ENCODE results near the gene STAT3.

STAT3 gene

DNA sequence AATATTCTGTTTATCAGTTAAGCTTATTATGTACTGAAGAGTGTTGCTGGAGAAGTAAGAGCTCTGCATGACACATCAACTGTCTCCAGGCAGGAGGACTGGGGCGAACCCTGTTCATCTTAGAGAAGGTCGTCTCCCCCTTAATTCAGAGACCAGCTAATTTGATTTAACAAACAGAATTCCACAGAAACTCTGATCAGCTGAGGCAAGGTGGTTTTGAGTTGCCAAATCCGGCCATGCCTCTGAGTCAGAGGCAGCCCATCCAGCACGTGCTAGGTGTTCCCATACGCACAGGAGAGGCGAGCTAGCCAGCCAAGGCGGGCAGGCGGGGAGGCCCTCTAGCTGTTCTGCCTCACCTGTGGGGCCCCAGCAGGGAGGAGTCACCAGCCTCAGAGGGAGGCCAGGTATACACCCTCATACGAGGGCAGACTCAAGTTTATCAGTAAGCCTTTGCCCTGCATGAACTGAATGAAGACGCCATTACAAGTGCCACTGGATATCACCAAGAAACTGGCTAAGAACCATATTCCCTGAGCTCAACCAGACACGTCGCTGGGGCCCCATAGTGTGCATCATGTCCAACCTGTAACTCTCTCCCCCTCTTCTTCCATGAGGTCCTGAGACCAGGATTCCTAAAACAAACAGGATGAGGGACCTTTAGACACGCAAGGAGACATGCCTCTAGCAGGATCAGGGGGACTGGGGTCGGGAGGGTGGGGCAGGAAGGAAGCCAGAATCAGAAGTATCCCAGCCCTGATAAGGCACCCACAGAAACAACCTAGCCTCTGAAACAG is 74.3 kb downstream of the STAT3 start:
- no peaks in the 10 kb centered on the region for H3K27me3 ChIP-seq (ENCODE audit: low read length)
- H3K4me2 ChIP-seq (ENCODE audit: low read depth, low read length, poor library complexity, severe bottlenecking), result no peak overlapping the region
- H2AFZ ChIP-seq (ENCODE audit: low read depth, low read length, severe bottlenecking), result no peak overlapping the region
- no peaks in the 10 kb centered on the region for H3K9me3 ChIP-seq (ENCODE audit: insufficient read depth, low read length)
- H3F3A ChIP-seq (ENCODE audit: insufficient read depth), result no peaks in the 10 kb centered on the region
- no peak overlapping the region for H3K9ac ChIP-seq (ENCODE audit: low read length)
- H3K4me3 ChIP-seq (ENCODE audit: insufficient read depth, low read length, poor library complexity, severe bottlenecking), result no peak overlapping the region
- no peak overlapping the region for H3K27ac ChIP-seq (ENCODE audit: low read depth, low read length)
- no peaks in the 10 kb centered on the region for H4K20me1 ChIP-seq (ENCODE audit: low read depth, low read length)
- no peaks in the 10 kb centered on the region for H3K79me2 ChIP-seq (ENCODE audit: insufficient read depth, low read length)
- H3K9me2 ChIP-seq (replicated peaks; ENCODE audit: insufficient read depth, low read length), result no peaks in the 10 kb centered on the region
- no peak for TF ChIP-seq EZH2phosphoT487 (conservative IDR thresholded peaks at IDR 0.05; ENCODE audit: low read length)
- TF ChIP-seq, protein P1, sequence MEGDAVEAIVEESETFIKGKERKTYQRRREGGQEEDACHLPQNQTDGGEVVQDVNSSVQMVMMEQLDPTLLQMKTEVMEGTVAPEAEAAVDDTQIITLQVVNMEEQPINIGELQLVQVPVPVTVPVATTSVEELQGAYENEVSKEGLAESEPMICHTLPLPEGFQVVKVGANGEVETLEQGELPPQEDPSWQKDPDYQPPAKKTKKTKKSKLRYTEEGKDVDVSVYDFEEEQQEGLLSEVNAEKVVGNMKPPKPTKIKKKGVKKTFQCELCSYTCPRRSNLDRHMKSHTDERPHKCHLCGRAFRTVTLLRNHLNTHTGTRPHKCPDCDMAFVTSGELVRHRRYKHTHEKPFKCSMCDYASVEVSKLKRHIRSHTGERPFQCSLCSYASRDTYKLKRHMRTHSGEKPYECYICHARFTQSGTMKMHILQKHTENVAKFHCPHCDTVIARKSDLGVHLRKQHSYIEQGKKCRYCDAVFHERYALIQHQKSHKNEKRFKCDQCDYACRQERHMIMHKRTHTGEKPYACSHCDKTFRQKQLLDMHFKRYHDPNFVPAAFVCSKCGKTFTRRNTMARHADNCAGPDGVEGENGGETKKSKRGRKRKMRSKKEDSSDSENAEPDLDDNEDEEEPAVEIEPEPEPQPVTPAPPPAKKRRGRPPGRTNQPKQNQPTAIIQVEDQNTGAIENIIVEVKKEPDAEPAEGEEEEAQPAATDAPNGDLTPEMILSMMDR (IDR thresholded peaks at IDR 0.05; ENCODE audit: insufficient read depth, low read length, poor library complexity, severe bottlenecking), result no peak
- no peaks in the 10 kb centered on the region for H3K36me3 ChIP-seq (ENCODE audit: low read length)

DNA sequence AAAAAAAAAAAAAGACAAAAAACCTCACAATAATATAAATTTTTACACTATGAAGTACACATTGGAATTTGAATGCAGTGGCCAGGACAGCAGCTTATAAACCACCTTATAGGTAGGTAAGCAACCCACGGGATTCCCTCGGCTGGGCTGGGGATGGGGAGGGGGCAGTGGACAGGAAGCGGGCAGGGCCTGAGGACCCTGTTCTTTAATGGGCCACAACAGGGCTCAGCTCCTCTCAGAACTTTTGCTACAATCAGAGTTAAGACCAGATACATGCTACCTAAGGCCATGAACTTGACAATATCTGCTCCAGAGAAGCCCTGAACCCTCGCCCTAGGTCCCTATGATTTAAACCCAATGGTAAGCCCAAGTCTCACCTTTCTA is 74.9 kb downstream of the STAT3 start:
- H3K79me2 ChIP-seq (ENCODE audit: insufficient read depth, low read length), result no peaks in the 10 kb centered on the region
- no peaks in the 10 kb centered on the region for H3F3A ChIP-seq (ENCODE audit: insufficient read depth)
- no peak overlapping the region for H3K4me2 ChIP-seq (ENCODE audit: low read depth, low read length, poor library complexity, severe bottlenecking)
- H4K20me1 ChIP-seq (ENCODE audit: low read depth, low read length), result no peaks in the 10 kb centered on the region
- no peak for TF ChIP-seq EZH2phosphoT487 (conservative IDR thresholded peaks at IDR 0.05; ENCODE audit: low read length)
- TF ChIP-seq, protein P1 (IDR thresholded peaks at IDR 0.05; ENCODE audit: insufficient read depth, low read length, poor library complexity, severe bottlenecking), result no peak
- no peak overlapping the region for H3K27ac ChIP-seq (ENCODE audit: low read depth, low read length)
- H3K27me3 ChIP-seq (ENCODE audit: low read length), result no peaks in the 10 kb centered on the region
- no peak overlapping the region for H2AFZ ChIP-seq (ENCODE audit: low read depth, low read length, severe bottlenecking)
- no peak overlapping the region for H3K4me3 ChIP-seq (ENCODE audit: insufficient read depth, low read length, poor library complexity, severe bottlenecking)
- no peaks in the 10 kb centered on the region for H3K9me3 ChIP-seq (ENCODE audit: insufficient read depth, low read length)
- H3K36me3 ChIP-seq (ENCODE audit: low read length), result no peaks in the 10 kb centered on the region
- H3K9ac ChIP-seq (ENCODE audit: low read length), result no peak overlapping the region
- no peaks in the 10 kb centered on the region for H3K9me2 ChIP-seq (replicated peaks; ENCODE audit: insufficient read depth, low read length)

DNA sequence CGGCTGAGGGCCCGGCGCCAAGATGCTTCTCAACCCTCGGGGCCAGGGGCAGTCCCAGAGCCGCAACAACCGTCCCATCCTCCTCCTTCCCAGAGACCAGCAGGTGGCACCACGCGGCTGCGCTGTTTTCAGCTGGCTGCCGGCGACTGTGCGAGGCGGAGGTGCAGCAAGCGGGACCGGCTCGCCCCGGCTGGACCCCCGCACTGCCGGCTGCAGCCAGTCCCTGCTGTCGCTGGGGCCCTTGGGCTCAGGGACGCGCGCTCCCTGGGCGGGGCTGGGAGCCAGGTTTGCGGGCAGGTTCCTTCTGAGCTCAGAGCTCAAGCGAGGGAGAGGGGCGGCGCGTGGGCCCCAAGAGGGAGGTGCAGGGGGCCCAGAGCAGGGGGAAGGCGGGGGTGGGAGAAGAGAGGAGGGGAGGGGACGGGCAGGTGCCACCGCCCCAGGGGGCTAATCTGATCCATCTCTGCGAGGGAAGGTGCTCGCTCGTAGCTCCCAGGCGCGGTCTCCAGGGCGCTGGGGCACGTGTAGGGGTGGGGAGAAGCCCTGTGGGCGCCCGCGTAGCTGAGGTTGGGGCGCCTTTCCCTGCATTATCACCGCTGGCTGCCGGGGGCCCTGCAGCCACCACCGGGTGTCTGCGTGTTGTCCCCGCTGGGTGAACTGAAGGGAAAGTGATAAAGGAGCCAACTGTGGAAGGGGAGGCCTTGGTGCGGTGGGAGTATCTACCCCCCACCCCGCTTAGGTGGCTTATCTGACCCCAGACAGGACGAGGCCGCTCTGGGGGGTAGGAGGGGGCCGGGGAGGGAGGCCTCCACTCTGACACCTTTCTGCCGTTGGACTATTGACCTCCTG is 75.7 kb downstream of the STAT3 start:
- Histone ChIP-seq H3K27me3 (ENCODE audit: low read length) (no peaks in the 10 kb centered on the region), H3K9ac (ENCODE audit: low read length) (peak overlapping the region; percentile 38; the same call in 1 of the 2 replicates), H3K36me3 (ENCODE audit: low read length) (no peaks in the 10 kb centered on the region), H3F3A (ENCODE audit: insufficient read depth) (no peaks in the 10 kb centered on the region), H3K9me3 (ENCODE audit: insufficient read depth, low read length) (no peaks in the 10 kb centered on the region), H3K4me2 (ENCODE audit: low read depth, low read length, poor library complexity, severe bottlenecking) (peak overlapping the region; percentile 56), H3K79me2 (ENCODE audit: insufficient read depth, low read length) (no peaks in the 10 kb centered on the region), H2AFZ (ENCODE audit: low read depth, low read length, severe bottlenecking) (peak overlapping the region; percentile 55), H3K9me2 (replicated peaks; ENCODE audit: insufficient read depth, low read length) (no peaks in the 10 kb centered on the region), H3K4me3 (ENCODE audit: insufficient read depth, low read length, poor library complexity, severe bottlenecking) (no peak overlapping the region), H3K27ac (ENCODE audit: low read depth, low read length) (no peak overlapping the region), H4K20me1 (ENCODE audit: low read depth, low read length) (no peaks in the 10 kb centered on the region)
- TF ChIP-seq, protein P1 (IDR thresholded peaks at IDR 0.05; ENCODE audit: insufficient read depth, low read length, poor library complexity, severe bottlenecking), result peak; percentile 74
- TF ChIP-seq EZH2phosphoT487 (conservative IDR thresholded peaks at IDR 0.05; ENCODE audit: low read length), result no peak

Data from SU-DHL-6 (cell line).